Left ventricle myocardium superior (tissue), 1 donor: ENCODE measurements around the gene FOXO6. TPM values are rescaled to one million over a fixed set of nuclear protein-coding genes. Genes with fewer than 3 reads are reported as not detected.

ENCODE experiments used
- ATAC-seq: fragments of 200-7000 bp; cut with Tn5 transposase; one replicate; pipeline ENCODE4 v1.9.1; 2020; ENCODE audit warnings: mild to moderate bottlenecking, moderate library complexity
- DNase-seq: peaks from one replicate; pipeline ENCODE4 v3.0.0-alpha.2; 2020
- intact Hi-C: fragments of 100-400 bp; cut with micrococcal nuclease; formaldehyde crosslinking; loops from one replicate; pipeline ENCODE4 v1.11.0; 2022
- total RNA-seq: library from RNA; stranded (reverse); fragmentation: NEBNext Ultra II Directional; extraction: Animal tissue kit (Norgen Biotek cat#: 25700); gene quantifications from one replicate; pipeline ENCODE4 v1.2.1, GENCODE V29; 2021
- donor health status: DM: no; HTN: yes; CAD: no; lungs with severe emphysema.

Gene FOXO6
- total RNA-seq, 1 donor from 2014 or later: 3.4 TPM

- intact Hi-C loops: no loop called here
- ATAC-seq (no peak), DNase-seq (no peak)
Observed at GRCh38 chr1:41378222-41378621, 17.0 kb downstream of the FOXO6 start.

- intact Hi-C loops: no loop called here
- ATAC-seq: no peak
- DNase-seq: no peak
Observed at GRCh38 chr1:41378999-41379737, 17.9 kb downstream of the FOXO6 start.

- no peak for ATAC-seq
- no peak for DNase-seq
- intact Hi-C loops: no loop called here
Observed at GRCh38 chr1:41379738-41380130, 18.5 kb downstream of the FOXO6 start.

GRCh38 chr1:41380195-41380594 is 19.0 kb downstream of the FOXO6 start:
- ATAC-seq (no peak), DNase-seq (no peak)
- intact Hi-C loops: no loop called here

GRCh38 chr1:41380979-41381691 is 19.9 kb downstream of the FOXO6 start:
- ATAC-seq (peak; percentile 26), DNase-seq (peak; percentile 77)
- intact Hi-C loops: no loop called here

GRCh38 chr1:41381692-41382479 is 20.7 kb downstream of the FOXO6 start:
- ATAC-seq (peak; percentile 47), DNase-seq (peak; percentile 71)
- intact Hi-C loops: no loop called here

GRCh38 chr1:41382480-41383090 is 21.4 kb downstream of the FOXO6 start:
- intact Hi-C loops: no loop called here
- DNase-seq (peak; percentile 71), ATAC-seq (peak; percentile 62)

GRCh38 chr1:41383094-41383852 is 22.0 kb downstream of the FOXO6 start:
- intact Hi-C loops: no loop called here
- no peak for DNase-seq
- no peak for ATAC-seq

- intact Hi-C loops: no loop called here
- ATAC-seq: no peak
- no peak for DNase-seq
Observed at GRCh38 chr1:41384579-41384978, 23.3 kb downstream of the FOXO6 start.

- no peak for ATAC-seq
- no peak for DNase-seq
- intact Hi-C loops: no loop called here
Observed at GRCh38 chr1:41385398-41386195, 24.4 kb downstream of the FOXO6 start.

GRCh38 chr1:41386196-41386663 is 25.0 kb downstream of the FOXO6 start:
- no peak for DNase-seq
- intact Hi-C loops: no loop called here
- ATAC-seq: no peak

- ATAC-seq: peak; percentile 93
- DNase-seq: peak; percentile 92
- intact Hi-C loops: no loop called here
Observed at GRCh38 chr1:41387667-41388091, 26.4 kb downstream of the FOXO6 start.

GRCh38 chr1:41388510-41388909 is 27.3 kb downstream of the FOXO6 start:
- no peak for DNase-seq
- intact Hi-C loops: no loop called here
- ATAC-seq: no peak

GRCh38 chr1:41389009-41389408 is 27.8 kb downstream of the FOXO6 start:
- DNase-seq (no peak), ATAC-seq (no peak)
- intact Hi-C loops: no loop called here

GRCh38 chr1:41390166-41390565 is 28.9 kb downstream of the FOXO6 start:
- ATAC-seq (no peak), DNase-seq (no peak)
- intact Hi-C loops: no loop called here

- intact Hi-C loops: no loop called here
Observed at GRCh38 chr1:41390573-41390972, 29.3 kb downstream of the FOXO6 start.

GRCh38 chr1:41391834-41392527 is 30.7 kb downstream of the FOXO6 start:
- no peak for DNase-seq
- intact Hi-C loops: no loop called here
- no peak for ATAC-seq

More at GRCh38 chr1:41390573-41390972, 29.3 kb downstream of the FOXO6 start:
- DNase-seq: no peak
- ATAC-seq: no peak
